Gastrocnemius medialis (tissue), 4 donors: ENCODE results near the gene SHANK1. TPM values are rescaled to one million over a fixed set of nuclear protein-coding genes. Genes with fewer than 3 reads are reported as not detected.
A peak's percentile ranks its signal among the peaks of the same experiment; 100 is the strongest.

Experiments used
- ATAC-seq, 2 donors: fragments of 150-250 bp; one replicate each; pipeline ENCODE4 v1.9.1; 2016
- DNase-seq, 2 donors: peaks; one replicate each; pipeline ENCODE4 v3.0.0-alpha.2; 2019
- H3K27ac ChIP-seq, 4 donors: fragments of 200-600 bp; sonication (generic); 1 replicate in 1 of 4; 2 replicates in 3 of 4; pipeline ENCODE4 v1.5.1; 2016 to 2018; ENCODE audit warnings: mild to moderate bottlenecking in 2 of 4, moderate library complexity in 1 of 4
- H3K27me3 ChIP-seq, 3 donors: fragments of 200-600 bp; sonication (generic) in 2 of 3; 1 replicate in 1 of 3; 2 replicates in 2 of 3; pipeline versions ENCODE4 v1.5.1 to v1.6.0; 2016 to 2019; ENCODE audit warnings: mild to moderate bottlenecking in 1 of 3, moderate library complexity in 1 of 3
- H3K36me3 ChIP-seq, 2 donors: fragments of 200-600 bp; sonication (generic) in 1 of 2; one replicate each; pipeline ENCODE4 v1.5.1; 2017 to 2018
- H3K4me1 ChIP-seq, 2 donors: fragments of 200-600 bp; sonication (generic) in 1 of 2; one replicate each; pipeline ENCODE4 v1.5.1; 2016 to 2017; ENCODE audit warnings: mild to moderate bottlenecking in 2 of 2
- H3K4me3 ChIP-seq, 4 donors: fragments of 200-600 bp; sonication (generic) in 3 of 4; 1 replicate in 1 of 4; 2 replicates in 3 of 4; pipeline ENCODE4 v1.5.1; 2016 to 2019; ENCODE audit warnings: mild to moderate bottlenecking in 2 of 4
- H3K9me3 ChIP-seq, 3 donors: fragments of 200-600 bp; sonication (generic) in 2 of 3; 1 replicate in 1 of 3; 2 replicates in 2 of 3; pipeline ENCODE4 v1.5.1; 2016 to 2019
- CTCF ChIP-seq, 5 experiments: fragments of 450-650 bp in 3 of 5; fragments of 200-600 bp in 2 of 5; sonication (generic) in 2 of 5; IDR thresholded peaks in 4 of 5; conservative IDR thresholded peaks in 1 of 5; 1 replicate in 4 of 5; 2 replicates in 1 of 5; pipeline ENCODE4 v1.5.1; 2016 to 2019; ENCODE audit warnings: antibody characterized with exemption in 5 of 5, mild to moderate bottlenecking in 3 of 5, moderate library complexity in 3 of 5
- POLR2A ChIP-seq, 2 donors: fragments of 450-650 bp; IDR thresholded peaks; one replicate each; pipeline ENCODE4 v1.6.1; 2017; ENCODE audit warnings: antibody characterized with exemption in 2 of 2, mild to moderate bottlenecking in 2 of 2, moderate library complexity in 2 of 2
- in situ Hi-C, 4 donors: fragments of 200-750 bp; cut with MboI; loops; one replicate each; pipeline versions ENCODE4 v1.15.0 to v1.8.0; 2017; ENCODE audit warnings: low sequenced_read_pairs in 4 of 4
- intact Hi-C: fragments of 100-400 bp; cut with DNase I; formaldehyde crosslinking; loops from one replicate; pipeline ENCODE4 v1.15.1; 2023; ENCODE audit warnings: low total_unique reads
- total RNA-seq, 4 donors: library from RNA; depleted of rRNA; stranded (reverse); fragments of >200 nt; gene quantifications; one replicate each; pipeline versions ENCODE4 v1.1.0 to v1.2.3, GENCODE V29; 2016

The SHANK1 gene
- total RNA-seq, 4 donors from 2014 or later, result 0.68 TPM; not detected in 3

DNA sequence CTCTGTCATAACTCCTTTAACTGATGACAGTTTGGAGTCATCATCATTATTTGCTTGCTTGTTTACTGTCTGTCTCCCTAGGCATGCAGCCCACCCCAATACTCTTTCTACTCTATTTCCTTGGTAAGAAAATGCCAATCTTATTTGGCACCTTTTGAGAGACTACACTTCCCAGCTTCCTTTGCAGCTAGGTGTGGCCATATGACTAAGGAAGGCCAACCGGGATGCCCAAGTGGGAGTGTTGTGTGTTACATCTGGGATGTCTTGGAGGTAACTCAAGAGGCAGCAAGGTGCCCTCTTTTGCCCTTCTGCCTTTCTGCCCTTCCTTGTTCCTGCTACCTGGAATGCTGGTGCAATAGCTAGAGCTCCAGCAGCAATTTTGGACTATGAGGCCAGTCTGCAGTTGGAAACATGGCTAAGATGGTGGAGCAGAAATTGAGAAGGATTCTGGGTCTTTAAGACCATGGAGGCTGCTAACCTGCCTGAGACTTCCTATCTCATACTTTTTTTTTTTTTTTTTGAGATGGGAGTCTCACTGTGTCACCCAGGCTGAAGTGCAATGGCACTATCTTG lies 42.9 kb downstream of the SHANK1 start:
- TF ChIP-seq POLR2A (IDR thresholded peaks at IDR 0.05) (no peak), CTCF (IDR thresholded peaks at IDR 0.05 in 4 of 5, conservative IDR thresholded peaks at IDR 0.05 in 1 of 5) (no peak)
- peaks cover 0 to 16% (median 7%) of the 10 kb centered on the region in 3 donors for H3K27me3 ChIP-seq
- H3K4me3 ChIP-seq, result no peak overlapping the region
- no peaks in the 10 kb centered on the region for H3K9me3 ChIP-seq
- no peak for DNase-seq
- H3K27ac ChIP-seq, result no peak overlapping the region
- intact Hi-C loops (no loop called here), in situ Hi-C loops (no loop called here)
- H3K36me3 ChIP-seq, result no peaks in the 10 kb centered on the region
- no peaks in the 10 kb centered on the region for H3K4me1 ChIP-seq
- no peak for ATAC-seq

GRCh38 chr19:50673118-50673517 lies 46.5 kb downstream of the SHANK1 start:
- H3K4me1 ChIP-seq, result no peaks in the 10 kb centered on the region
- intact Hi-C loops, result no loop called here
- TF ChIP-seq POLR2A (IDR thresholded peaks at IDR 0.05) (no peak), CTCF (IDR thresholded peaks at IDR 0.05 in 4 of 5, conservative IDR thresholded peaks at IDR 0.05 in 1 of 5) (no peak)
- ATAC-seq (no peak), DNase-seq (no peak)
- no peaks in the 10 kb centered on the region for H3K9me3 ChIP-seq
- H3K27ac ChIP-seq, result no peak overlapping the region
- no peaks in the 10 kb centered on the region for H3K36me3 ChIP-seq
- peaks cover 20 to 30% (median 23%) of the 10 kb centered on the region in 3 donors for H3K27me3 ChIP-seq
- in situ Hi-C loops, result no loop called here
- H3K4me3 ChIP-seq, result no peak overlapping the region

DNA sequence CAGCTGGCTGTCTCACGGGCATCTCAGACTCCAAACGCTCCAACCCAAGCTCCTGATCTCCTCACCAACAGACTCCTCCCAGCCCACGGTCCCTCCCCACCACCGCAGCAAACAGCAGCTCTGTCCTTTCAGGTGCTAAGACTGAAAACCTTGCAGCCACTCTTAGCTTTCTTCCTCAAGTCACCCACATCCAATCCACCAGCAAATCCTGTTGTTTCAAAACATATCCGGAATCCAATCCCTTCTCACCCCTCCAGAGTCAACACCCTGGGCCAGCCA lies 49.6 kb downstream of the SHANK1 start:
- intact Hi-C loops, result no loop called here
- Histone ChIP-seq H3K27me3 (peaks cover 39 to 57% (median 40%) of the 10 kb centered on the region in 3 donors), H3K9me3 (no peaks in the 10 kb centered on the region), H3K4me1 (no peaks in the 10 kb centered on the region), H3K36me3 (no peaks in the 10 kb centered on the region), H3K4me3 (no peak overlapping the region), H3K27ac (no peak overlapping the region)
- TF ChIP-seq POLR2A (IDR thresholded peaks at IDR 0.05), result no peak
- no peak for TF ChIP-seq CTCF (IDR thresholded peaks at IDR 0.05 in 4 of 5, conservative IDR thresholded peaks at IDR 0.05 in 1 of 5)
- DNase-seq (no peak), ATAC-seq (no peak)
- in situ Hi-C loops, result no loop called here

- TF ChIP-seq CTCF (IDR thresholded peaks at IDR 0.05 in 4 of 5, conservative IDR thresholded peaks at IDR 0.05 in 1 of 5) (peak in 4 of 5 experiments; percentile 25 to 56 (median 34)), POLR2A (IDR thresholded peaks at IDR 0.05) (no peak)
- Histone ChIP-seq H3K27me3 (peaks cover 40 to 57% (median 45%) of the 10 kb centered on the region in 3 donors), H3K36me3 (no peaks in the 10 kb centered on the region), H3K4me1 (no peaks in the 10 kb centered on the region), H3K4me3 (no peak overlapping the region), H3K27ac (no peak overlapping the region), H3K9me3 (no peaks in the 10 kb centered on the region)
- DNase-seq (no peak), ATAC-seq (no peak)
- in situ Hi-C loops (no loop called here), intact Hi-C loops (no loop called here)
These were observed 50.1 kb downstream of the SHANK1 start for GRCh38 chr19:50669302-50670101.
